Neutrophil (primary cell): Measurements from ENCODE around the gene RAB36.

Experiments
- H3K27ac ChIP-seq: fragments of 200-600 bp; sonication (generic); 2 replicates; pipeline ENCODE4 v1.5.1; 2016; ENCODE audit warnings: mild to moderate bottlenecking, moderate library complexity
- H3K27me3 ChIP-seq: fragments of 200-600 bp; sonication (generic); 2 replicates; pipeline ENCODE4 v1.6.0; 2016; ENCODE audit warnings: mild to moderate bottlenecking
- H3K36me3 ChIP-seq: fragments of 200-600 bp; sonication (generic); 2 replicates; pipeline ENCODE4 v1.5.1; 2017
- H3K4me1 ChIP-seq, 2 experiments: fragments of 200-600 bp in 1 of 2; sonication (generic) in 1 of 2; 1 replicate in 1 of 2; 2 replicates in 1 of 2; pipeline versions ENCODE4 v1.5.1 to v1.6.1; 2013 to 2016; ENCODE audit warnings: low read depth in 1 of 2, low read length in 1 of 2, mild to moderate bottlenecking in 1 of 2, moderate library complexity in 1 of 2; ENCODE audit not compliant: control insufficient read depth in 1 of 2, insufficient read depth in 1 of 2
- H3K4me3 ChIP-seq, 2 experiments: fragments of 200-600 bp in 1 of 2; sonication (generic) in 1 of 2; 1 replicate in 1 of 2; 2 replicates in 1 of 2; pipeline ENCODE4 v1.5.1; 2013 to 2016; ENCODE audit warnings: low read depth in 1 of 2, low read length in 1 of 2, mild to moderate bottlenecking in 1 of 2, moderate library complexity in 1 of 2
- H3K9me3 ChIP-seq: fragments of 200-600 bp; sonication (generic); 2 replicates; pipeline ENCODE4 v1.5.1; 2016
- CTCF ChIP-seq: fragments of 200-600 bp; sonication (generic); IDR thresholded peaks from 2 replicates; pipeline ENCODE4 v1.5.1; 2016; ENCODE audit warnings: antibody characterized with exemption

The RAB36 gene

GRCh38 chr22:23182309-23183060 lies 37.2 kb downstream of the RAB36 start:
- Histone ChIP-seq H3K27me3 (no peaks in the 10 kb centered on the region), H3K4me3 (peak overlapping the region; percentile 76 to 85), H3K36me3 (no peaks in the 10 kb centered on the region), H3K4me1 (peaks cover 69 to 76% of the 10 kb centered on the region in 2 experiments), H3K27ac (peak overlapping the region; percentile 78), H3K9me3 (no peaks in the 10 kb centered on the region)
- TF ChIP-seq CTCF = no peak

GRCh38 chr22:23183061-23183698 lies 37.9 kb downstream of the RAB36 start:
- H3K27ac ChIP-seq = no peak overlapping the region
- no peaks in the 10 kb centered on the region for H3K27me3 ChIP-seq
- no peaks in the 10 kb centered on the region for H3K36me3 ChIP-seq
- no peaks in the 10 kb centered on the region for H3K9me3 ChIP-seq
- H3K4me3 ChIP-seq = peak overlapping the region; percentile 76 to 85
- TF ChIP-seq CTCF = no peak
- peaks cover 67 to 74% of the 10 kb centered on the region in 2 experiments for H3K4me1 ChIP-seq

GRCh38 chr22:23184100-23184763 lies 39.0 kb downstream of the RAB36 start:
- no peaks in the 10 kb centered on the region for H3K36me3 ChIP-seq
- H3K4me3 ChIP-seq = peak overlapping the region; percentile 44 to 52
- H3K27me3 ChIP-seq = no peaks in the 10 kb centered on the region
- H3K4me1 ChIP-seq = peaks cover 63 to 66% of the 10 kb centered on the region in 2 experiments
- H3K27ac ChIP-seq = peak overlapping the region; percentile 84
- no peaks in the 10 kb centered on the region for H3K9me3 ChIP-seq
- TF ChIP-seq CTCF = no peak

- Histone ChIP-seq H3K36me3 (no peaks in the 10 kb centered on the region), H3K9me3 (no peaks in the 10 kb centered on the region), H3K4me3 (peak overlapping the region; percentile 44 to 52), H3K4me1 (peaks cover 60 to 61% of the 10 kb centered on the region in 2 experiments), H3K27me3 (no peaks in the 10 kb centered on the region), H3K27ac (peak overlapping the region; percentile 84)
- TF ChIP-seq CTCF = no peak
These were observed 39.5 kb downstream of the RAB36 start for GRCh38 chr22:23184764-23185113.

- Histone ChIP-seq H3K36me3 (peaks cover 5% of the 10 kb centered on the region), H3K4me3 (no peak overlapping the region), H3K27ac (no peak overlapping the region), H3K9me3 (no peaks in the 10 kb centered on the region), H3K27me3 (no peaks in the 10 kb centered on the region), H3K4me1 (peaks cover 44 to 46% of the 10 kb centered on the region in 2 experiments)
- TF ChIP-seq CTCF = no peak
These were observed 41.9 kb downstream of the RAB36 start for GRCh38 chr22:23187211-23187610.
